ENCODE measurements around the gene FFAR3.
A peak's percentile ranks its signal among the peaks of the same experiment; 100 is the strongest.
"Not testable (repeated sequence)": the region's sequence is repeated elsewhere in the genome, so short reads cannot be mapped to it uniquely, and the experiment has no call there.

The FFAR3 gene

DNA sequence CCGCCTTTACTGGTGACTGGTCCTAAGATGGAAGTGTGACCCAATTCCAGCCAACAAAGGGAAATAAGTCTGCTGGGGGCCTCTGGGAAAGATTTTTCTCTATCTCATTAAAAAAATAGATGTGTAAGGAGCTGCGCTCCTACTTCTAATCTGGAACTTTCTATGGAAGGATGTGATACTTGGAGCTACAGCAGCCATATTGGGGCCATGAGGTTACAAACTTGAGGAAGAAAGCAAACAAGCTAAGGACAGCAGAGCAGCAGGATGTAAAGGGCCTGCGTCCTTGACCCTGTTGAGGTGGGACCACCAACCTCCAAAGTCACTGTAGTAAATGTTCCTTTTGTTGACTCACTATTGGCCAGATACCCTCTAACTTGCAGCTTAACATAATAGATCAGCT is 20.1 kb downstream of the FFAR3 start:
- DNase-seq = no peak

DNA sequence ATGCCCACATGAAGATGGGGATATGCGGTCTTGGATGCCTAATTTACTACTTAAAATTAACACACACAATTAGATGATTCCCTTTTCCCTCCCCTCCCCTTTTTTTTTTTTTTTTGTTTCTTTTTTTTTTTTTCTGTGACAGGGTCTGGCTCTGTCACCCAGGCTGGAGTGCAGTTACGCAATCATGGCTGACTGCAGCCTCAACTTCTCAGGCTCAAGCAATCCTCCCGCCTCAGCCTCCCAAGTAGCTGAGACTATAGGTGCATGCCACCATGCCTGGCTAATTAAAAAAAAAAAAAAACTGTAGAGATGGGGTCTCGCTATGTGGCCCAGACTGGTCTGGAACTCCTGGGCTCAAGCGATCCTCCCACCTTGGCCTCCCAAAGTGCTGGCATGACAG is 21.3 kb downstream of the FFAR3 start:
- DNase-seq = not testable (repeated sequence)

GRCh38 chr19:35379992-35380391 is 21.7 kb downstream of the FFAR3 start:
- DNase-seq = no peak

- DNase-seq = no peak
Observed at GRCh38 chr19:35380450-35381124, 22.3 kb downstream of the FFAR3 start.

DNA sequence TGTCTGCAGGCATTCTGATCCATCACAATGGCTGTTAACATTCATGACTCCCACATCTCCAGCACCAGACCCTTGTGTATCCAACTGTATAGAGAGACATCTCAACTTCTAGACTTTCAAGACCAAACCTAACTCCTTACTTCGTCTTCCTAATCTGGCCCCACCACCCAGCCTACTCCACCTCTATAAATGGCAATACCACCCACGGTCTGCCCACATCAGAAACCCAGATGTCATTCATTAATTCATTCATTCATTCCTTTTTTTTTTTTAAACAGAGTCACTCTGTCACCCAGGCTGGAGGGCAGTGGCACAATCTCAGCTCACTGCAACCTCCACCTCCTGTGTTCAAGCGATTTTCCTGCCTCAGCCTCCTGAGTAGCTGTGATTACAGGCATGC is 23.1 kb downstream of the FFAR3 start:
- DNase-seq = no peak

DNA sequence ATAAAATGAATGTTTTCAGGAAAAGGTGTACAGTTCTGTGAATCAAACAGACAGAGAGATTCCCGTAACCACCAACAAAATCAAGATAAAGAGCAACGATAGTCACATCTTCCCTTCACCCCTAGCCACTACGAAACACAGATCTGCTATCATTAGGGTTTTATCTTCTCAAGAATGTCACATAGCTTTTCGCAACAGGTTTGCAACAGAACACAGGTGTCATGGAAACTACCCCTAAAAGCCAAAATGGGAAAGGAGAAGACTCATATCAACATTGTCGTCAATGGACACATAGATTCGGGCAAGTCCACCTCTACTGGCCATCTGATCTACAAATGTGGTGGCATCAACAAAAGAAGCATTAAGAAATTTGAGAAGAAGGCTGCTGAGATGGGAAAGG is 23.7 kb downstream of the FFAR3 start:
- DNase-seq = no peak

DNA sequence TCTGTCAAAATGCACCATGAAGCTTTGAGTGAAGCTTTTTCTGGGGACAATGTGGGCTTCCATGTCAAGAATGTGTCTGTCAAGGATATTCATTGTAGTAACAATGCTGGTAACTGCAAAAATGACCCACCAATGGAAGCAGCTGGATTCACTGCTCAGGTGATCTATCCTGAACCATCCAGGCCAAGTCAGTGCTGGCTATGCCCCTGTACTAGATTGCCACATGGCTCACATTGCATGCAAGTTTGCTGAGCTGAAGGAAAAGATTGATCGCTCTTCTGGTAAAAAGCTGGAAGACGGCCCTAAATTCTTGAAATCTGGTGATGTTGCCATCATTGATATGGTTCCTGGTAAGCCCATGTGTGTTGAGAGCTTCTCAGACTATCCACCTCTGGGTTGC is 25.3 kb downstream of the FFAR3 start:
- no peak for DNase-seq

DNA sequence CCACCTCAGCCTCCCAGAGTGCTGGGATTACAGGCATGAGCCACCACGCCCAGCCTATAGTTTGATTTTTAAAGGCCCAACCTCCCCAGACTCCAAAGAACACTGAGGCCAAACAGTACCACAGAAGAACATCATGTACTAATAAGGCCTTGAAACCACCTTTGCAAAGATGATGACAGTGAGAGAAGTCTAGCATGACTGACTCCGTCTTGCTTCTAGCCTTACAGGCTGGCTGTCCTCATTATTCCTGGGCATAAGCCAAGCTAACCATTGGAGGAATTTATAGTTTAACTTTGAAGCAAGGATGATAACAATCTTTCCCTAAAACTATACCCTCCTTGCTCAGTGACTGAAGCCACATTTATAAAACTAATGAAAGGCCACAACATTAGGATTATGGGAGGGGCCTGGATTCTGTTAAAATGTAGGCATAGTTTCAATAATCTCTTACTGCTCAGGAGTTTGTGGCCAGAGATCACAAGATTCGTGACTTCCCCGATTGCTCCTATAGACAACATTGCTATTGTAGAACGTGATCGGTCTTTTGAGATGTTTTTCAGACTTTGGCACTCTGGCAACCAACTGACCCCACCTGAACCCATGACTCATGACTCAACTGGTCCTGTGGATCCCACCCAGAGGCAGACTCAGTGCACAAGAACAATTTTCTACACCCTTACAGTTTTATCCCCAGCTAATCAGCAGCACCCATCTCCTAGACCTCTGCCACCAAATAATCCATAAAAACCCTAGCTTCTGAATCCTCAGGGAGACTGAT is 30.2 kb downstream of the FFAR3 start:
- no peak for DNase-seq

DNA sequence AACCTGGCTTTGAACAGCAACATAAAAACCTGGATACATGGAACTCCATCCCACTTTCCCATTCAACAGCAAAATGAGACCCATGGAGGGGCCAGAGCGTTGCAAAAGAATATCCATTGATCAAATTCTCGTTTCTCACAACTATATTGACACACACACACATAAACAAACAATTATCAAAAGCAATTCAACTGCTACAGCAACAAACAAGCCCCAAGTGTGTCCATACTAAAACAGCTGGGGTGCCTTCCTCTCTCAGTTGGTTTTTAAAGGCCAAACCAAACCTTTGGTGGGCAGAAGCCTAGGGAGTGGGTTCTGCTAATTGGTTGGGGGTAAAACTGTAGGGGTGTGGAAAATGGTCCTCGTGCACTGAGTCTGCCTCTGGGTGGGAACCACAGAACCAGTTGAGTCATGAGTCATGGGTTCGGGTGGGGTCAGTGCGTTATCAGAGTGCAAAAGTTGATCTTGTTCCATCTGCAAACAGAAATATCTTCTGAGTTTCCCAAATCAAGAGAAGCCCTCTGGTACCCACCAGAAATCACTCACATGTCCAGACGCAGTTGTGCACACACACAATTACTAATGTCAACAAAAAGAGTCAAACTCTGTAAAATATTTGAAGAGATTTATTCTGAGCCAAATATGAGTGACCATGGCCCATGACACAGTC is 31.1 kb downstream of the FFAR3 start:
- no peak for DNase-seq

GRCh38 chr19:35392742-35393715 is 34.8 kb downstream of the FFAR3 start:
- no peak for DNase-seq

GRCh38 chr19:35395382-35396199 is 37.3 kb downstream of the FFAR3 start:
- DNase-seq = peak; percentile 21

DNA sequence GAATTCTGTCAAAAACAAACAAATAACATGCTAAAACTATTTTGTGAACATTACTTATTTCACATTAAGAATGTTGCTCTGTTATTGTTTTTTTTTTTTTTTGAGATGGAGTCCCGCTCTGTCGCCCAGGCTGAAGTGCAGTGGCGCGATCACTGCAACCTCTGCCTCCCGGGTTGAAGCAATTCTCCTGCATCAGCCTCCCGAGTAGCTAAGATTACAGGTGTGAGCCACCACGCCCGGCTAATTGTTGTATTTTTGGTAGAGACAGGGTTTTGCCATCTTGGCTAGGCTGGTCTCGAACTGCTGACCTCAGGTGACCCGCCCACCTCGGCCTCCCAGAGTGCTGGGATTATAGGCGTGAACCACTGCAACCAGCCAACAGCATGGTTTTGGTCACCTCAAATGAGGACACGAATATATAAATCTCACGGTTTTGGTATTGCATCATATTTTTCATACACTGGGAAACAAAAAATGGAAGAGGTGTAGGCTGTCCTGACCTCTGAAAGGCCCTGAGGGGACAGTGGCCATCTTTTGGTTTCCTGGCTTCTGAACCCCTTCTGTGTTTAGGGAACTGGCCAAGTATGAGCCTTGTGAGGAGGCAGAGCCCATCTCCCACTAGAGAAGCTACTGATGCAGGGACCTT is 38.1 kb downstream of the FFAR3 start:
- DNase-seq = no peak

- DNase-seq = no peak
Observed at GRCh38 chr19:35397064-35397463, 38.8 kb downstream of the FFAR3 start.

GRCh38 chr19:35398570-35398969 is 40.3 kb downstream of the FFAR3 start:
- no peak for DNase-seq

GRCh38 chr19:35399231-35399630 is 41.0 kb downstream of the FFAR3 start:
- no peak for DNase-seq

DNA sequence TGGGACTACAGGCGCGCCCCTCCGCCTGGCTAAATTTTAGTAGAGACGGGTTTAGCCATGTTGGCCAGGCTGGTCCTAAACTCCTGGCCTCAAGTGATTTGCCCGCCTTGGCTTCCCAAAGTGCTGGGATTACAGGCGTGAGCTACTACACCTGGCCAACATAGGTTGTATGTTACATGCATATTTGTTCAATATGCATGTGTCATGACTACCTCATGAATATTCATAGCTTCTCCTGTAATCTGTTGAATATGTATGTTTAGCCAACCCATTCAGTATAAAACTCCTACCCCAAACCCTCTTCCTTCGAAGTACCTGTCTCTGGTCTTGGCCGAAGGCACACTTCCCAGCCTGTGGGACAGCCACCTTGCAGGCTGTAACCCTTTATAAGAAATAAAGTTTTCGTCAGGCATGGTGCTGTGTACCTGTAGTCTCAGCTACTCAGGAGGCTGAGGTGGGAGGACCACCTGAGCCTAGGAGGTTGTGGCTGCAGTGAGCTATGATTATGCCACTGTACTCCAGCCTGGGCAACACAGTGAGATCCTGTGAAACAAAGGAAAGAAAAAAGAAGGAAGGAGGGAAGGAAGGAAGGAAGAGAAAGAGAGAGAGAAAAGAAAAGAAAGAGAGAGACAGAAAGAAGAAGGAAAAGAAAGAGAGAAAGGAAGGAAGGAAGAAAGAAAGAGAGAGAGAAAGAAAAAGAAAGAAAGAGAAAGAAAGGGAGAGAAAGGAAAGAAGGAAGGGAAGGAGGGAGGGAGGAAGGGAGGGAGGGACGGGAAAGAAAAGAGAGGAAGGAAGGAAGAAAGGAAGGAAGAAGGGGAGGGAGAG is 41.9 kb downstream of the FFAR3 start:
- no peak for DNase-seq

DNA sequence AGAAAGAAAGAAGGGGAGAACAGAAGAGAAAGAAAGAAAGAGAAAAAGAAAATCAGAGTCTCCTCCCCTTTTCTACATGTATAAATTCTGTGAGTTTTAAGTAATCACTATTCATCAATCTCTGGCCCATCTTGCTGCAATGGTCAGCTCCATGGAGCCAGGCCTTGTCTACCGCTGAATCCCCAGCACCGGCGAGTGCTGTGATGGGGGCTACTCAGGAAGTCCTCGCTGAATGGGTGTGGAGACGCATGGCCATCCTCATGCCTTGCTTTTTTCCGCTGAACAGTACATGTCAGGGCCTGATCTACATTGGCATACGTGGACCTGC is 42.5 kb downstream of the FFAR3 start:
- no peak for DNase-seq

- DNase-seq = not testable (repeated sequence)
Observed at GRCh38 chr19:35401416-35401815, 43.2 kb downstream of the FFAR3 start.

DNA sequence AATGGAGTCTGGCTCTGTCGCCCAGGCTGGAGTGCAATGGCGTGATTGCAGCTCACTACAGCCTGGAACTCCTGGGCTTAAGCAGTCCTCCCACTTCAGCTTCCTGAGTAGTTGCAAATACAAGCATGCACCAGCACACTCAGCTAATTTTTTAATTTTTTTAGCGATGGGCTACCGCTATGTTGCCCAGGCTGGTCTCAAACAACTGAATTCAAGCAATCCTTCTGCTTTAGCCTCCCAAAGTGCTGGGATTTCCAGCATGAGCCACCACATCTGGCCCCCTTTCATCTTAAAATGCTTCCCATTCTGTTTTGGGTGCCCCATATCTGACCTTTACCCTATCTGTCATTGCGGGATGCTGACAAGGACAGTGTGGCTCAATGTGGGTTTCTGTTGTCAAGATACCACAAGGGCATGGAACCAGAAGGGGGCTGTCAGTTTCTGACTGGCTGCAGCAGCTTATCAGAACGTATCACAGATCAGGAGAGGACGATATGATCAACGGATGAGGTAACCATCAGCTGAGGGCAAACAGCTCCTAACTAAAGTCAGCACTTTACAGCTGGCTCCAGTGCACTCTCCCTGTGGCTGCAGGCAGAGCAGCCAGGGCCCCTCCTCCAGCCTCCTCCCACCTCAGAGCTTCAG is 45.0 kb downstream of the FFAR3 start:
- no peak for DNase-seq

All from femur (tissue), 1 donor.